SJSA1 (cell line): Measurements from ENCODE around the gene FARS2. TPM values are rescaled to one million over a fixed set of nuclear protein-coding genes. Genes with fewer than 3 reads are reported as not detected.

Experiments
- DNase-seq, 2 experiments: peaks; one replicate each; pipeline ENCODE4 v3.0.0-alpha.2; 2015 to 2020; ENCODE audit warnings: low spot score in 2 of 2, low read depth in 1 of 2
- H3K27ac ChIP-seq: fragments of 250-450 bp; sonication (Bioruptor Pico); 2 replicates; pipeline ENCODE4 v1.5.1; 2020; ENCODE audit warnings: mild to moderate bottlenecking, moderate library complexity
- H3K27me3 ChIP-seq: fragments of 250-450 bp; sonication (Bioruptor Pico); replicated peaks from 2 replicates; pipeline ENCODE4 v1.5.1; 2020; ENCODE audit warnings: mild to moderate bottlenecking, moderate library complexity
- H3K36me3 ChIP-seq: fragments of 250-450 bp; sonication (Bioruptor Pico); 2 replicates; pipeline ENCODE4 v1.5.1; 2020; ENCODE audit warnings: mild to moderate bottlenecking
- H3K4me1 ChIP-seq: fragments of 250-450 bp; sonication (Bioruptor Pico); replicated peaks from 2 replicates; pipeline ENCODE4 v1.6.1; 2021; ENCODE audit warnings: mild to moderate bottlenecking
- H3K4me3 ChIP-seq: fragments of 250-450 bp; sonication (Bioruptor Pico); 2 replicates; pipeline ENCODE4 v1.5.1; 2020; ENCODE audit warnings: mild to moderate bottlenecking
- H3K9me3 ChIP-seq: fragments of 250-450 bp; sonication (Bioruptor Pico); replicated peaks from 2 replicates; pipeline ENCODE4 v1.5.1; 2020; ENCODE audit warnings: mild to moderate bottlenecking
- total RNA-seq: library from RNA; depleted of rRNA; stranded (reverse); fragments of >200 nt; shearing (Covaris generic); gene quantifications from 2 replicates; pipeline ENCODE4 v1.2.3, GENCODE V29; 2014

Gene FARS2
- total RNA-seq, 1 experiment from 2014 or later: 13.3 TPM

DNA sequence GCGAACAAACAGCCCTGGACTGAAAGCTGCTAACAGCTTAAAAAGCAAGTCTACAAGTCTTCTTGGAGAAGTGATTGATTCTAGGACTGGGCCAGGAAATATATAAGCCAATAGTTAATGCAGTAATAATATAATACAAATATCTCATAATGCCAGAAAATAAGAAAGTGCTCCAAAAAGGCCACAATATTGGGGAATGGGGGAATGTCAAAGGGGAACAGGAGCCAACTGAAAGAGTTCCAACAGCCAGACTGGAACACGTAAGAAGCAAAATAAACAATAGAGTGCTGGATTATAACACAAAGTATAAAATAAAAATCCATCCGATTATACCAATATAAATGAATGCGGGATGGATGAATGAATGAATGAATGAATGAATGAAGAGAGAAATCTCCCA lies 449.6 kb downstream of the FARS2 start:
- DNase-seq: no peak
- H3K9me3 ChIP-seq: no peaks in the 10 kb centered on the region
- no peaks in the 10 kb centered on the region for H3K36me3 ChIP-seq
- no peak overlapping the region for H3K4me3 ChIP-seq
- no peaks in the 10 kb centered on the region for H3K4me1 ChIP-seq
- H3K27ac ChIP-seq: no peak overlapping the region
- no peaks in the 10 kb centered on the region for H3K27me3 ChIP-seq

DNA sequence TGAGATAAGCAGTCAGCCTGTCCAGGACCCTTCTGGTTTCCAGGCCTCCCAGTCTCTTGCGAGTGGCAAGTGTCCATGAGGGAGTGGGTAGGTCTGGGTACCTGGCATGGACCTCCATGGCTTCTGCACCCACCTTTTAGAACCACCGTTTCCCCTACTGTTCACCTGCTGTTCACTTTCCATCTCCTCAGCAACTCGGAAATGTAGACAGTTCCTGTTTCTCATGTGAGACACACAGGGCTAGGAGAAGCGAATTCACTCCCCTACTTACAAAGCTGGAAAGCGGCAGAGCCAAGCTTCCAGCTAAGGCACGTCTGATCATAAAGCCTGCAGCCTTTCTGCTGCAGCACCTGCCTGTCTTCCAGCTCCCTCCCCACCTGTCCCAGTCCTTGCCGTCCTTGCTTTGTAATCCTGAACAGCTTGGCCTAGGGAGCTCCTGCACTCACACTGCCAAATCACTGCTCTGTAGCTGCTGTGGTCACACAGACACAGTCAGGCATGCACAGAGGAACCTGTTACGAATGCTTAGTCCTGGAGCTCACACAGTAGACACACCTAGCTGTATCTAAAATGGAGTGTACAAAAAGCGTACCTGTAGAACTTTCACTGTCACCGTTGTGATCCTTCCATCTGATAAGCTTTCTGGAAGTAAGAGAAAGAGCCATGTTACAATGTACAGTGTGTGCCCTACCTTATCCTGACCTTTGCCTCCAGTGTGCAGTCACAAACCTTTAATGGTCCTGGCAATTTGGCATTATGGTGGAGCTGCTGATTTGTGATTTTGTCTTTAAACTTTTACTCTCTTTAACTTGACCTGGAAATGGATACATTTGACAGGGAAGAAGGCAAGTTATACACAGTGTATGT lies 451.3 kb downstream of the FARS2 start:
- no peak overlapping the region for H3K4me3 ChIP-seq
- no peaks in the 10 kb centered on the region for H3K4me1 ChIP-seq
- no peak for DNase-seq
- H3K36me3 ChIP-seq: no peaks in the 10 kb centered on the region
- no peaks in the 10 kb centered on the region for H3K27me3 ChIP-seq
- H3K9me3 ChIP-seq: 0 out of 2 replicates have a peak, but pooled peaks cover 2% of the 10 kb centered on the region
- no peak overlapping the region for H3K27ac ChIP-seq

DNA sequence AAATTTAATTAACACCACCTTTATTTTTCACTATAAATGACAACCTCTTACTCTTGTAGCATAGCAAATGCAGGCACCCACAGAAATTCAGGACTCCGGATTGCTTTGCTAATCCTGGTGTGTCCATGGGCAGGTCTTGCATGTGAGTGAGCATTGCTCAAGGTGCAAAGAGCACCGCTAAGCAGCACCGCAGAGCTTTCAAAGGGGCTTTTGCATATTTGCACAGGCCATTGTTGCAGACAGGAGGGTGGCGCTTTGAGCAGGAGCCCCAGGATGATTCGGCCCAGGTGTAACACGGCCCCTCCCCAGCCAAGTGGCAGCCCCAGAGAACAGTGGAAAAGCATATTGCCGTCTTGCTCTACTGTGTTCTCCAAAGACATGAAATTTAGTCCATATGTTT lies 452.2 kb downstream of the FARS2 start:
- Histone ChIP-seq H3K36me3 (no peaks in the 10 kb centered on the region), H3K27ac (no peak overlapping the region), H3K27me3 (no peaks in the 10 kb centered on the region), H3K4me1 (no peaks in the 10 kb centered on the region), H3K4me3 (no peak overlapping the region), H3K9me3 (0 out of 2 replicates have a peak, but pooled peaks cover 2% of the 10 kb centered on the region)
- DNase-seq: no peak

DNA sequence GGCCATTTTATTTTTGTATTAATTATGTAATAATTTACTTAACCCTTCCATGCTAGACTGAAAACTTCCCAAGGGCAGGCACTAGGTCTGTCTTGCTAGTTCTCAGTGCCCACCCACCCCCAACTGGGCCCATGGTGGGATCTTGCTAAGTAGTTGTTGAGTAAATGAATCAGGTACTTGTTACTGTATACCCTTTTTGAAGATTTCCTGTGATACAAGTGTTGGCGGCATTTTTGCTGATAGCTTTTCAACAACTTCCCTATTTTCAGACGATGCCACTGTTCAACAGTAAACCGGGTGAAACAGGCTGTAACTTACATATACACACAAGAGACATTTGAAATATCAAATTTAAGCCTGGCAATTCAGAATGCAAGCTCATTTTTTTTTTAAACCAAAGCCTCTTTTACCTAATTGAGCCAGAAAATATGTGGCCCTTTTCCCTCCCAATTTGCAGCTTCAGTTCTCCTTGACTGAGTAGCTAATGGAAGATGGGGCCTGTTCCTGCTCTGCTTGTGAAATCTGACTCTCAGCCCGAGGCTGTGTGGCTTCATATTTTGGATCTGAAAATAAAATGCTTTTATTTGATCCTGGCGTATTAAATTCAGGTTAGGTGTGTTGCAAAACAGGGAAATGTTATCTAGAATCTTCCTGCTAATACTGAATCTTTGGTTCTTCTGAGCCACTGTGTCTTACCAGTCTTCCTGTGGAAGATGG lies 457.1 kb downstream of the FARS2 start:
- H3K27me3 ChIP-seq: no peaks in the 10 kb centered on the region
- H3K36me3 ChIP-seq: no peaks in the 10 kb centered on the region
- no peak overlapping the region for H3K4me3 ChIP-seq
- DNase-seq: no peak
- H3K4me1 ChIP-seq: no peaks in the 10 kb centered on the region
- H3K9me3 ChIP-seq: 0 out of 2 replicates have a peak, but pooled peaks cover 2% of the 10 kb centered on the region
- no peak overlapping the region for H3K27ac ChIP-seq

DNA sequence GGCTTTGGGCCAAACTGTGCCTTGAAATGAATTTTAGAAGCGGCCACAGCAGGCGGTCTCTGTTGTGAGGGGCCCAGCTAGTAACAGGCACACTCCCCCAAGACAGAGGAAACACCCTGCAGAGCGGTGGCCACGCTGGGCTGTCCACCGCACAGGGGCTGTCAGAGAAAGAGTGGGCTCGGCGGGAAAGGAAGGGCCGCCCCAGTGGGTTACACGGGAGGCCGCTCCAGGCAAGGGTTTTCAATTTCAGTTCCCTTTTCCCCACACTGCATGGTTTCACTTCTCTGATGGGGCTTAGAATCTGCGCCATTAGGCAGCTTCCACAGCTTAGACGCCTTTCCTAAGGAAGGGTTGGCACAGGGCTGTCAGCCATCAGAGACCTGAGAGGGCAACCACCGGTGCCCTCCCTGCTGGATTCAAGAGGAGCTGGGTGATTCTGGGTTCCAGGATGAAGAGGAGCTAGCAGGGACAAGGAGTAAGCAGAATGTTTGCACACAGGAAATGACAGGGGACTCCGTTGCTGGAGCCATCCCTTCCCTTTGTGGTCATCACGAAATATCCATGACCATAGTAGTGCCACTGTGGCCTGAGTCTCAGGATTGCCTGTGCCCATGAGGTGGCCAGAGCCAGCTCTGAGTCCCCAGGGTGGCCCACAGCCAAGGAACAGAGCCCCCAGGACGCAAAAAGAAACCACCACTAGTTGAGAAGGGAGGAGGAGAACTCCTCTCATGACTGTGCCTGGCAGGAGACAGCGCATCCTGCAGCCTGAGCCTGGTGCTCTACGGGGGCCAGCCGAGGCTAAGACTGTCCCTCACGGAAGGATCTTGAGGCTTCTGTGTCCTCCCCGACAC lies 462.8 kb downstream of the FARS2 start:
- H3K36me3 ChIP-seq: no peaks in the 10 kb centered on the region
- no peaks in the 10 kb centered on the region for H3K9me3 ChIP-seq
- no peak overlapping the region for H3K4me3 ChIP-seq
- H3K4me1 ChIP-seq: peaks cover 10% of the 10 kb centered on the region
- DNase-seq: no peak
- H3K27me3 ChIP-seq: no peaks in the 10 kb centered on the region
- H3K27ac ChIP-seq: no peak overlapping the region

DNA sequence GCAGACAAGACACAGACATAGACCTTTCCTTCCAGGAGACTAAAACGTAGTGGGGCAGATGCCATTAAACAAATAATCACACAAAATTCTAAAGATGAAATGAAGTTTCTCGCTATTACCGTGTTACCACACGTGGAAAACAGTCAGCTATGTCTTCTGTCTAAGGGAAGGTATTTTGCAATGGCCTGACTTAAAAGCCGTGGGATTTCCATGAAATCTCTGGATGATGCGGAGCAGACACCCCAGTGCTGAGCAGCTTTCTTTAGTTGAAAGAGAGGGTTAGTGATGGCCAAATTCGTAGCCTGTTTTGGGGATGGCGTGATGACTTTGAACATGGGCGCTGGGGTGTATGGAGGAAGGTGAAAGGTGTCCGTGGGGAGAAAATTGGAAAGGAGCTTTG lies 463.6 kb downstream of the FARS2 start:
- no peaks in the 10 kb centered on the region for H3K9me3 ChIP-seq
- no peak for DNase-seq
- H3K27me3 ChIP-seq: no peaks in the 10 kb centered on the region

DNA sequence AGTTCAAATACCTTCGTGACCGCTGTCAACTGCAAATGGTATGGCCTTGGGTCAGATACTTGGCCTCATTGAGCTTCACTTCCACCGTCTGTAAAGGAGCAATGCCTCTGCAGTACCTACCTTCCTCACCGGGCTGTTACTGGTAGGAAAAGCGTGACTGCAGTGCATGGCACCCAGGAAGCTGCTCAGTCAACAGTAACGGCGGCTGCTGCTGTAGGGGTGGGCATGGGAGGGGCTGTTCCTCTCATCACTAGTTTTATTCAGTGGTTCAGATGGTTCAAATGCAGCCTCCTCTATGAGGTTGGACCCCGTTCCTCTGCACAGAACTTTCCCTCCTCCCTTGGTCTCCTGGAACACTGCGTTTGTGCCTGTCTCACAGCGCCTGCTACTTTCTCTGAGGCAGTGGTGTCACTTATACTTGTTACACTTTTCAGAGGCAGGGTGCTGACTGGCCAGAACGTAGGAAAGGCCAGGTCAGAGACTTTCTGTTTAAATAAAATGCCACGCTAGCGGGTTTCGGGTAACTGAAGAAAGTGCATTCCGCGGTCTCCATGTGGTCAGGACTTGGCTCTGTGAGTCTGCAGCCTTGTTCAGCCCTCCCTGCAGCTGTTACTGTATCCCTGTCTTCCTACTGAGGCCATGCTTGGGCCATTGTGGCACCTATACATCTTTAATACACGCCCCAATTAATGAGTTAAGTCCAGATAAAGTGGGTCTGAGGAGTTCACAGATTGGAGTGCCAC lies 465.8 kb downstream of the FARS2 start:
- no peaks in the 10 kb centered on the region for H3K9me3 ChIP-seq
- H3K27ac ChIP-seq: no peak overlapping the region
- H3K27me3 ChIP-seq: no peaks in the 10 kb centered on the region
- H3K4me3 ChIP-seq: no peak overlapping the region
- peak; percentile 33 to 57 for DNase-seq
- H3K4me1 ChIP-seq: peaks cover 10% of the 10 kb centered on the region
- H3K36me3 ChIP-seq: no peaks in the 10 kb centered on the region

More for the DNA sequence above, 463.6 kb downstream of the FARS2 start:
- no peaks in the 10 kb centered on the region for H3K36me3 ChIP-seq
- no peak overlapping the region for H3K4me3 ChIP-seq
- no peak overlapping the region for H3K27ac ChIP-seq
- H3K4me1 ChIP-seq: peaks cover 10% of the 10 kb centered on the region

DNA sequence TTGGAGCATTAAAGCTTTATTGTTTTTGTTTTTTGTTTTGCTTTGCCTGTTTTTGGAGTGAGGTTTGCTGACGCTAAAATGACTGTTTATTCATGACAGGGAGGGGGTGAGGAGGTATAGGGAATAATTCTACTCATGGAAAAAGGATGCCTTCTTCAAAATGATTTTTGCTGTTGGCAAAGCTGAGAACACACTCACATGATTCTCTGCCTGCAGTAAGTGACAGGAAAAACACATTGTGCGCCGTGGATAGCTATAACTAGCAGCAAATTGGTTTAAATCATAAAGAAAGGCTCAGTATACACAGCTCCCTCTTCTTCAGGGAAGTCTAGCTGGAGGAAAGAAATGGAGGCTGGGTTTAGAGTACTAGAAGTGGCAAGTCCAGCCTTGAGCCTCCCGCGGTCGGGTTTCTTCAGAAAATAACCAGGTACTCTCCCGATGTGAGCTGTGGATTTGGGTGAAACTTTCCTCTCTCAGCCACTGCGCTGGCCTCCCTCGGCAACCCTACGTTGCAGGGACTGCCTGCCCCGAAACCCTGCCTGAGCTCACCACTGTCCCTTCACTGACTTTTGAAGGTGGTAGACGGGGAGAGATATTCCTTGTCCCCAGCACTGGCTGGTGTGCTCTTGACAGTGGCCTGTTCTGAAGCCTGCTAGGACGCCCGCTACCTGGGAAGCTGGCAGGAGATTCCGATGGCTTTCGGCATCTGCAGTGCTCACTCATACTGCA lies 467.2 kb downstream of the FARS2 start:
- no peak overlapping the region for H3K4me3 ChIP-seq
- no peaks in the 10 kb centered on the region for H3K9me3 ChIP-seq
- no peak for DNase-seq
- H3K4me1 ChIP-seq: peaks cover 10% of the 10 kb centered on the region
- H3K27me3 ChIP-seq: no peaks in the 10 kb centered on the region
- no peak overlapping the region for H3K27ac ChIP-seq
- H3K36me3 ChIP-seq: no peaks in the 10 kb centered on the region

DNA sequence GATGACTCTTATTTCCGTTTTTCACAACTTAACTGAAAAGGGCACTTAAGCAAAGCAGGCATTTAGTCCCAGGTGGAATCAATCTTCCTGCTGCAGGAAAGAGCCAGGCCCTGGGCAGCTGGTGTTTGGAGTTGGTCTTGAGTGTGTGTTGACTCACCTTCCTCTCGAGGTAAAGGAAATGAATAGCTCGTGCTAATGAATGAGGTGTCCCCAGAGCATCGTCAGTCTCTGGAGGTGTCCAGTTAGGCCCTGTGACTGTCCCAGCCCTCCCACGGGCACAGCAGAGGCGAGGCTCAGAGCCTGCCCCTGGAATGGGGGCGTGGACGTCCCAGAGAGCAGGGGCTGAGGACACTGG lies 467.7 kb downstream of the FARS2 start:
- Histone ChIP-seq H3K27me3 (no peaks in the 10 kb centered on the region), H3K4me1 (peaks cover 10% of the 10 kb centered on the region), H3K27ac (no peak overlapping the region), H3K4me3 (no peak overlapping the region), H3K9me3 (no peaks in the 10 kb centered on the region), H3K36me3 (no peaks in the 10 kb centered on the region)
- no peak for DNase-seq

DNA sequence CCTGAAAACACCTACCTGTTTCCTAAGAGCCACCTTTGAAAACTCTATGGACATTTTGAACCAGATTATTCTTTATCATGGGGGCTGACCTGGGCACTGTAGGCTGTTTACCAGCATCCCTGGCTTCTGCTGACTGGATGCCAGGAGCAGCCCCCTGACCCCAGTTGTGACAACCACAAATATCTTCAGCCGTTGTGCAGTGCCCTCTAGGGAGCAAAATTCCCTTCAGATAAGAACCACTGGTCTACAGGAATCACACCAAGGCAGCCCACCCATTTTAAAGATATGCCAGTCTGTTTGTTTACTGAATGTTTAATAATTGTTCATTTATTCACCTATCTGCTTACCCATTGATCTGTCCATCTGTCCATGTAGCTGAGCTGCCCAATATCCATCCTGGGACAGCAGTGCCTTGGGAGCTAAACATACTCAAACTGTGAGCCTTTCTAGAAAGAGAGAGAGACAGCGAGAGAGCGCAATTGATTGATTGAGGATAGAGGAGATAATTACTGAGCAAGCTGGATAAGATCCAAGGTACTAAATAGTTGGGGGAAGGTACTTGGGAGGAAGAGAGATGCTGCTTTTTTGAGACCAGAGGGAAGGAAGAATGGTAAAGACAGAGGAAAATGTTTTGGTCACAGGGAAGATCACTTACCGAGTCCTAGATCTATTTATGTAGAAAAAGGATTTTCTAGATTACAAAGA lies 468.7 kb downstream of the FARS2 start:
- no peaks in the 10 kb centered on the region for H3K9me3 ChIP-seq
- H3K4me3 ChIP-seq: no peak overlapping the region
- DNase-seq: no peak
- peaks cover 10% of the 10 kb centered on the region for H3K4me1 ChIP-seq
- H3K36me3 ChIP-seq: no peaks in the 10 kb centered on the region
- no peaks in the 10 kb centered on the region for H3K27me3 ChIP-seq
- H3K27ac ChIP-seq: no peak overlapping the region

DNA sequence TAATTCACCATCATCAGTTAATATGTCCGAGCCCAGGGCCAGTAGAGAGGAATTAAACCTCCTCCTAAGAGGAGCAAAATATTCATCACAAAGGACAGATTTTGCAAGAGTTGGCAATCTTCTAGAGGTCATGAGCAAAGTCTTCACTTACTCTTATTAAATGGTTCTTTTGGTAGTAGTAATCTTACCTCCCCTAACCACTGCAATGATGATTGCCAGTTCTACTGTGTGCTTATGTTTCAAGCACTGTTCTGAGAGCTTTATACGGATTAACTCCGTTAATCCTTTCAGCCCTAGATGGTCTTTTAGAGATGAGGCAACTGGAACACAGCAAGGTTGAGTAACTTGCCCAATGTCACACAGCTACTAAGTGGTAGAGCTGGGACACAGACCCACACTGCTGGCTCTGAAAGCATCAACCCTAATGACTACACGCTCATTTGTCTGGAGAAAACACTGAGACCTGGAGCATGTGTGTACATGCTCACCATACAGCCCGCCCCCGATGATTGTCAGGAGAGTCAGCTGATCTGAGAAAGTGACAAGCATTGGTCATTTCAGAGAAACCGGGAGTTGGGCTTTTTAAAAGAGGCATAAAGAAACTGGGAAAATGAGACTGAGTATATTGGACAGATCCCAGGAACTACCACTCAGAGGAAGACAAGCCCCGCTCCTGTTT lies 469.4 kb downstream of the FARS2 start:
- DNase-seq: no peak
- no peaks in the 10 kb centered on the region for H3K36me3 ChIP-seq
- H3K9me3 ChIP-seq: no peaks in the 10 kb centered on the region
- peaks cover 10% of the 10 kb centered on the region for H3K4me1 ChIP-seq
- H3K27me3 ChIP-seq: no peaks in the 10 kb centered on the region
- no peak overlapping the region for H3K4me3 ChIP-seq
- no peak overlapping the region for H3K27ac ChIP-seq

DNA sequence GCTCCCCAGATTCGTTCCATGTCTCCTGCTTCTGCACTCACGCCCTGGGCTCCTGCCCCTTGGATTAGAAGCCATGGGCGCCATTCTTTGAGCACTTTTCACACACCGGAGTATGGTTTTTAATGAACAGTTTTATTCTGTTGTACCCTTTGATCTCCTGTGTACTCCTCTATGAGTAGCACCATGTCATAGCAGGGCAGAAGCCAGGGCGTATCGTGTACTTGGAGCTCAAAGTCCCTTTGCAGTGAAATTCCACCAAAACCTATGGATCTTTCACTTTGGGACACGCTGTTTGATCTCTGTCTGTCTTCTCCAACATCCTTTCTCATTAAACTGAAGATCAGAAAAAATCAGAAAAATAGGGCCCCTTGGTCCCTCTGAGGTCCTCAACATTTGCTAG lies 470.1 kb downstream of the FARS2 start:
- no peaks in the 10 kb centered on the region for H3K36me3 ChIP-seq
- no peak overlapping the region for H3K4me3 ChIP-seq
- no peaks in the 10 kb centered on the region for H3K27me3 ChIP-seq
- no peak overlapping the region for H3K27ac ChIP-seq
- H3K9me3 ChIP-seq: no peaks in the 10 kb centered on the region
- DNase-seq: no peak
- H3K4me1 ChIP-seq: peaks cover 10% of the 10 kb centered on the region
